Glutamatergic neuron (in vitro differentiated cells): ENCODE results near the gene ATP2B2. TPM values are rescaled to one million over a fixed set of nuclear protein-coding genes. Genes with fewer than 3 reads are reported as not detected.

Source experiments
- DNase-seq: peaks from one replicate; pipeline ENCODE4 v3.0.0; 2022
- H3K27ac Mint-ChIP-seq: one replicate; pipeline ENCODE4 v1.8.0; 2020; ENCODE audit warnings: mild to moderate bottlenecking, mixed read lengths, inconsistent platforms; ENCODE audit not compliant: unreplicated experiment
- H3K27me3 Mint-ChIP-seq: one replicate; pipeline ENCODE4 v1.8.0; 2020; ENCODE audit warnings: mild to moderate bottlenecking, moderate library complexity, mixed read lengths, inconsistent platforms; ENCODE audit not compliant: unreplicated experiment
- H3K36me3 Mint-ChIP-seq: one replicate; pipeline ENCODE4 v1.8.0; 2020; ENCODE audit warnings: mild to moderate bottlenecking, mixed read lengths, inconsistent platforms; ENCODE audit not compliant: unreplicated experiment
- H3K4me1 Mint-ChIP-seq: one replicate; pipeline ENCODE4 v1.8.0; 2020; ENCODE audit warnings: mild to moderate bottlenecking, low read depth, mixed read lengths, inconsistent platforms; ENCODE audit not compliant: unreplicated experiment
- H3K4me3 Mint-ChIP-seq: one replicate; pipeline ENCODE4 v1.8.0; 2020; ENCODE audit warnings: mild to moderate bottlenecking, mixed read lengths, inconsistent platforms; ENCODE audit not compliant: unreplicated experiment
- H3K9me3 Mint-ChIP-seq: one replicate; pipeline ENCODE4 v1.8.0; 2020; ENCODE audit warnings: mild to moderate bottlenecking, moderate library complexity, mixed read lengths, inconsistent platforms; ENCODE audit not compliant: unreplicated experiment
- CTCF ChIP-seq: fragments of 200-600 bp; sonication (generic); IDR thresholded peaks from one replicate; pipeline ENCODE4 v1.5.0; 2021; ENCODE audit not compliant: partially characterized antibody, unreplicated experiment
- total RNA-seq: library from RNA; stranded (reverse); fragmentation: NEBNext Ultra II Directional; extraction: Animal tissue kit (Norgen Biotek cat#: 25700); gene quantifications from one replicate; pipeline ENCODE4 v1.2.1, GENCODE V29; 2021; ENCODE audit not compliant: unreplicated experiment

Gene ATP2B2
- total RNA-seq, 1 donor from 2014 or later = 31.2 TPM

GRCh38 chr3:10396083-10396482, 109.3 kb downstream of the ATP2B2 start:
- H3K27ac Mint-ChIP-seq = no peak overlapping the region
- peaks cover 20% of the 10 kb centered on the region for H3K36me3 Mint-ChIP-seq
- TF ChIP-seq CTCF = no peak
- peaks cover 27% of the 10 kb centered on the region for H3K27me3 Mint-ChIP-seq
- H3K4me3 Mint-ChIP-seq = no peak overlapping the region
- H3K9me3 Mint-ChIP-seq = peaks cover 11% of the 10 kb centered on the region
- no peak for DNase-seq
- H3K4me1 Mint-ChIP-seq = peaks cover 2% of the 10 kb centered on the region

- Mint-ChIP-seq H3K27me3 (peaks cover 27% of the 10 kb centered on the region), H3K4me1 (peaks cover 2% of the 10 kb centered on the region), H3K27ac (no peak overlapping the region), H3K4me3 (no peak overlapping the region), H3K9me3 (peaks cover 11% of the 10 kb centered on the region), H3K36me3 (peaks cover 19% of the 10 kb centered on the region)
- no peak for TF ChIP-seq CTCF
- DNase-seq = no peak
Measured at GRCh38 chr3:10395671-10396070, 109.7 kb downstream of the ATP2B2 start.

- TF ChIP-seq CTCF = no peak
- H3K36me3 Mint-ChIP-seq = peaks cover 17% of the 10 kb centered on the region
- H3K4me1 Mint-ChIP-seq = peaks cover 2% of the 10 kb centered on the region
- no peak for DNase-seq
- no peak overlapping the region for H3K27ac Mint-ChIP-seq
- H3K9me3 Mint-ChIP-seq = peaks cover 11% of the 10 kb centered on the region
- H3K27me3 Mint-ChIP-seq = peaks cover 25% of the 10 kb centered on the region
- H3K4me3 Mint-ChIP-seq = no peak overlapping the region
Measured at GRCh38 chr3:10395196-10395595, 110.2 kb downstream of the ATP2B2 start.

DNA sequence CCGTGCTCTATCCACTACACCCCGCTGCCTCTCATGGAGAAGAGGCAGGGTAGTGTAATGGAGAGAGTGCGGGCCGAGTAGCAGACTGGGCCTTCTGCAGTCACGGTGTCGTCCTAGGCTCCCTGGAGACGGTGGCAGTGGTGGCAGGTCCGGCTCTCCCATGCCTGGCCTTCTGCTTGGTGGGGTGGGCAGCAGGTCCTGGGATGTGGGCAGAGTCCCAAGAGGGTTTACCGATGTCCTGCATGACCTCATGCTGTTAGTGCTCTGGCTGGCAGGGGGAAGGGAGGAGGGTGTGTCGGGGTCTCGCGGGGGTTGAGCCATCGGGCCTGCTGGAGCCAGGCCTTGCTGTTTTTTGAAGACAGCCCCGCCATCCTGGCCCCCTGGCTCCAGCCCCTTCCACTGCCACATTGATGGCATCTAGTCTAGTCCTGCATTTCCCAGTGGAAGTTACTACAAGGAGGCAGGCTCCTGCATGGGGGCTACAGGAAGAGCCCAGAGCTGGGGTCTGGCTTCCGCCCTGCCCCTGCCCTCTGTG, 110.8 kb downstream of the ATP2B2 start:
- TF ChIP-seq CTCF = no peak
- peaks cover 17% of the 10 kb centered on the region for H3K36me3 Mint-ChIP-seq
- H3K9me3 Mint-ChIP-seq = peaks cover 11% of the 10 kb centered on the region
- no peak overlapping the region for H3K27ac Mint-ChIP-seq
- no peak overlapping the region for H3K4me3 Mint-ChIP-seq
- H3K27me3 Mint-ChIP-seq = peaks cover 22% of the 10 kb centered on the region
- DNase-seq = peak; percentile 31
- peaks cover 2% of the 10 kb centered on the region for H3K4me1 Mint-ChIP-seq

DNA sequence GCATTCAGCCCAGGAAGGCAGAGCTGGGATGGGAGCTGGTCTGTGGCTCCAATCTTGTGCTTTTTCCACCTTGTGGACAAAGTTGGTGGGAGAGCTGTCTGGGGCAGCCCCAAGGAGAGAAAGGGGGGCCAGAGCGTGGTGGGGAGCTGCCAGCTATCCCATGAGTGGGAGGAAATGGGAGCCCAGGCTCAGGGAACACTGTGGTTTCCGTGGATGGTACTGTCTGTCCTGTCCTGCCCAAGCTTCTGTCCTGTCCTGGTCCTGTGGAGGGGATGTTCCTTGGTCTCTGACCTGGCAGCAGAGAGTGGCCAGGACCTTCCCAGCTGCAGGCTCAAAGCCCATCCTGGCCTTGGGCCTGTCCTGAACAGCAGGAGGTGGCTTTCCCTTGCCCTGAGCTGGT, 111.9 kb downstream of the ATP2B2 start:
- no peak for TF ChIP-seq CTCF
- peaks cover 18% of the 10 kb centered on the region for H3K27me3 Mint-ChIP-seq
- no peak overlapping the region for H3K27ac Mint-ChIP-seq
- DNase-seq = no peak
- peaks cover 6% of the 10 kb centered on the region for H3K9me3 Mint-ChIP-seq
- no peak overlapping the region for H3K4me3 Mint-ChIP-seq
- H3K4me1 Mint-ChIP-seq = no peaks in the 10 kb centered on the region
- peaks cover 17% of the 10 kb centered on the region for H3K36me3 Mint-ChIP-seq
